ENCODE measurements around the gene RPTOR.

The RPTOR gene

GRCh38 chr17:80833952-80834892 is 289.6 kb downstream of the RPTOR start:
- DNase-seq (ENCODE audit: low spot score) = no peak

GRCh38 chr17:80834893-80835275 is 290.2 kb downstream of the RPTOR start:
- no peak for DNase-seq (ENCODE audit: low spot score)

- DNase-seq (ENCODE audit: low spot score) = no peak
Observed at GRCh38 chr17:80835816-80836657, 291.4 kb downstream of the RPTOR start.

- DNase-seq (ENCODE audit: low spot score) = no peak
Observed at GRCh38 chr17:80836658-80836965, 292.0 kb downstream of the RPTOR start.

- DNase-seq (ENCODE audit: low spot score) = no peak
Observed at GRCh38 chr17:80836971-80837481, 292.4 kb downstream of the RPTOR start.

GRCh38 chr17:80837711-80838110 is 293.1 kb downstream of the RPTOR start:
- no peak for DNase-seq (ENCODE audit: low spot score)

GRCh38 chr17:80838311-80839025 is 293.8 kb downstream of the RPTOR start:
- DNase-seq (ENCODE audit: low spot score) = no peak

GRCh38 chr17:80839026-80839345 is 294.3 kb downstream of the RPTOR start:
- no peak for DNase-seq (ENCODE audit: low spot score)

GRCh38 chr17:80839511-80839941 is 294.9 kb downstream of the RPTOR start:
- DNase-seq (ENCODE audit: low spot score) = no peak

GRCh38 chr17:80839970-80840369 is 295.3 kb downstream of the RPTOR start:
- no peak for DNase-seq (ENCODE audit: low spot score)

- peak; percentile 1 for DNase-seq (ENCODE audit: low spot score)
Observed at GRCh38 chr17:80842456-80843013, 297.9 kb downstream of the RPTOR start.

- DNase-seq (ENCODE audit: low spot score) = peak; percentile 8
Observed at GRCh38 chr17:80843741-80844156, 299.1 kb downstream of the RPTOR start.

- no peak for DNase-seq (ENCODE audit: low spot score)
Observed at GRCh38 chr17:80844418-80844990, 299.9 kb downstream of the RPTOR start.

- DNase-seq (ENCODE audit: low spot score) = no peak
Observed at GRCh38 chr17:80845069-80845862, 300.6 kb downstream of the RPTOR start.

GRCh38 chr17:80845863-80846671 is 301.4 kb downstream of the RPTOR start:
- DNase-seq (ENCODE audit: low spot score) = no peak

GRCh38 chr17:80846932-80847331 is 302.3 kb downstream of the RPTOR start:
- DNase-seq (ENCODE audit: low spot score) = no peak

GRCh38 chr17:80847496-80848230 is 303.0 kb downstream of the RPTOR start:
- no peak for DNase-seq (ENCODE audit: low spot score)

- DNase-seq (ENCODE audit: low spot score) = no peak
Observed at GRCh38 chr17:80848449-80849102, 303.9 kb downstream of the RPTOR start.

GRCh38 chr17:80849119-80849518 is 304.5 kb downstream of the RPTOR start:
- DNase-seq (ENCODE audit: low spot score) = no peak
